Transverse colon (tissue), 4 donors: Measurements from ENCODE around the gene EXOC8. TPM values are rescaled to one million over a fixed set of nuclear protein-coding genes. Genes with fewer than 3 reads are reported as not detected.

ENCODE experiments used
- DNase-seq: peaks from one replicate; pipeline ENCODE4 v3.0.0-alpha.2; 2019
- H3K27ac ChIP-seq, 4 donors: fragments of 200-600 bp; sonication (generic); 2 replicates each; pipeline ENCODE4 v1.5.1; 2016 to 2018; ENCODE audit warnings: inconsistent platforms in 4 of 4
- H3K27me3 ChIP-seq: fragments of 200-600 bp; sonication (generic); 2 replicates; pipeline ENCODE4 v1.5.1; 2017; ENCODE audit warnings: inconsistent platforms
- H3K36me3 ChIP-seq, 4 donors: fragments of 200-600 bp; sonication (generic); 2 replicates each; pipeline ENCODE4 v1.5.1; 2017 to 2019; ENCODE audit warnings: inconsistent platforms in 4 of 4
- H3K4me1 ChIP-seq, 4 donors: fragments of 200-600 bp; sonication (generic); 2 replicates each; pipeline ENCODE4 v1.5.1; 2017 to 2020; ENCODE audit warnings: inconsistent platforms in 4 of 4
- H3K4me3 ChIP-seq, 4 donors: fragments of 200-600 bp; sonication (generic); 1 replicate in 1 of 4; 2 replicates in 3 of 4; pipeline versions ENCODE4 v1.5.1 to v1.6.1; 2017 to 2019; ENCODE audit warnings: inconsistent platforms in 4 of 4
- H3K9me3 ChIP-seq, 2 donors: fragments of 200-600 bp; sonication (generic); 2 replicates each; pipeline ENCODE4 v1.5.1; 2017 to 2019; ENCODE audit warnings: inconsistent platforms in 2 of 2
- EP300 ChIP-seq: sonication (generic); formaldehyde crosslinking; IDR thresholded peaks from one replicate; pipeline ENCODE4 v1.6.1; 2017; ENCODE audit warnings: antibody characterized with exemption, low read depth
- POLR2A ChIP-seq: fragments of 450-650 bp; IDR thresholded peaks from one replicate; pipeline ENCODE4 v1.6.1; 2016; ENCODE audit warnings: antibody characterized with exemption, mild to moderate bottlenecking, moderate library complexity
- POLR2AphosphoS5 ChIP-seq, 3 donors: sonication (generic); formaldehyde crosslinking; IDR thresholded peaks; one replicate each; pipeline ENCODE4 v1.6.1; 2016; ENCODE audit warnings: antibody characterized with exemption in 3 of 3
- WGBS, 2 donors: methylation state at CpG; one replicate each; pipeline ENCODE4 v1.1.5; 2018; ENCODE audit warnings: low coverage in 1 of 2; 5-methylcytosine and 5-hydroxymethylcytosine counted together
- in situ Hi-C, 4 donors: fragments of 200-750 bp; cut with MboI; loops; one replicate each; pipeline versions ENCODE4 v1.15.0 to v1.15.1; 2017; ENCODE audit warnings: low sequenced_read_pairs in 3 of 4, low pct_ligation_motif_present in 1 of 4, low pct_unique_long_range_greater_than_20kb in 1 of 4
- intact Hi-C: fragments of 100-400 bp; cut with DNase I; formaldehyde crosslinking; loops from one replicate; pipeline ENCODE4 v1.15.1; 2023; ENCODE audit warnings: low total_unique reads
- total RNA-seq, 4 donors: library from RNA; depleted of rRNA; stranded (reverse); fragments of >200 nt; gene quantifications; one replicate each; pipeline ENCODE4 v1.1.0, GENCODE V29; 2016
- TF ChIP-seq, protein P1 (sequence below), 5 experiments: fragments of 200-600 bp in 3 of 5; fragments of 450-650 bp in 2 of 5; sonication (generic) in 3 of 5; IDR thresholded peaks; 1 replicate in 2 of 5; 2 replicates in 3 of 5; pipeline ENCODE4 v1.5.1; 2016 to 2017; ENCODE audit warnings: antibody characterized with exemption in 5 of 5, inconsistent platforms in 3 of 5, mild to moderate bottlenecking in 2 of 5, moderate library complexity in 1 of 5

Gene EXOC8
- total RNA-seq, 4 donors from 2014 or later: 9.0 to 18.3 (median 13.3) TPM

DNA sequence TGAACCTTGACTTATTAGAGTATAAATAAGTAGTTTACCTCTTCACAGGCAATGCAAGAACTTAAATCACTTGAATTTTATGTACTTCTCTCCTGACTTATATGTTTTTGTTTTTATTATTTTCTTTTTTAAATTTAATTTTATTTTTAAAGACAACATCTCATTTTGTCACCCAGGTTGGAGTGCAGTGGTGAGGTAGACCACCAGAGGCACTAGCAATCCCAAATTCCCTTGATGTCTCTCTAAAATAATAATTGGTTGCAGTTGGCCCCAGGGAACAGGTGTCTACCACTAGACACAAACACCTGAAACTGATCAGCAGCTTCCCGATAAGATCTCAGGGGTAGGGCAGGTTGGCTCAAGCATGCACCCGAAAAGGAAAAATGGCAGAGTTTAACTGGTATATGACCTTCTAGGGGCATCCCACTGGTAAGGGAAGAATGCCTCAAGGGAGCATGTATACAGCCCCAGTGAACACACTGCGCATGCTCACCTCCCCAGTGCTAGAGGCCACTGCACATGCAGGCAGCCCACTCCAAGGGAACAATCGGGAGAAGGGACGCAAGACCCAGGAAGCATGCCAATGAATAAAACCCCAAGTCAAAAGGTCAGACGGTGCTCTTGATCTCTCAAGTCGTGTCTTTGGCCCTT lies 14.6 kb downstream of the EXOC8 start:
- no peaks in the 10 kb centered on the region for H3K4me1 ChIP-seq
- intact Hi-C loops: no loop called here
- H3K27me3 ChIP-seq: no peaks in the 10 kb centered on the region
- no peaks in the 10 kb centered on the region for H3K9me3 ChIP-seq
- no peak overlapping the region for H3K27ac ChIP-seq
- 73 to 77% methylated on average over 4 to 7 of the region's 7 CpGs for WGBS, 2 donors
- no peak overlapping the region for H3K4me3 ChIP-seq
- H3K36me3 ChIP-seq: no peaks in the 10 kb centered on the region
- in situ Hi-C loops: no loop called here
- TF ChIP-seq, protein P1, sequence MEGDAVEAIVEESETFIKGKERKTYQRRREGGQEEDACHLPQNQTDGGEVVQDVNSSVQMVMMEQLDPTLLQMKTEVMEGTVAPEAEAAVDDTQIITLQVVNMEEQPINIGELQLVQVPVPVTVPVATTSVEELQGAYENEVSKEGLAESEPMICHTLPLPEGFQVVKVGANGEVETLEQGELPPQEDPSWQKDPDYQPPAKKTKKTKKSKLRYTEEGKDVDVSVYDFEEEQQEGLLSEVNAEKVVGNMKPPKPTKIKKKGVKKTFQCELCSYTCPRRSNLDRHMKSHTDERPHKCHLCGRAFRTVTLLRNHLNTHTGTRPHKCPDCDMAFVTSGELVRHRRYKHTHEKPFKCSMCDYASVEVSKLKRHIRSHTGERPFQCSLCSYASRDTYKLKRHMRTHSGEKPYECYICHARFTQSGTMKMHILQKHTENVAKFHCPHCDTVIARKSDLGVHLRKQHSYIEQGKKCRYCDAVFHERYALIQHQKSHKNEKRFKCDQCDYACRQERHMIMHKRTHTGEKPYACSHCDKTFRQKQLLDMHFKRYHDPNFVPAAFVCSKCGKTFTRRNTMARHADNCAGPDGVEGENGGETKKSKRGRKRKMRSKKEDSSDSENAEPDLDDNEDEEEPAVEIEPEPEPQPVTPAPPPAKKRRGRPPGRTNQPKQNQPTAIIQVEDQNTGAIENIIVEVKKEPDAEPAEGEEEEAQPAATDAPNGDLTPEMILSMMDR (IDR thresholded peaks at IDR 0.05): no peak
- TF ChIP-seq EP300 (no peak), POLR2AphosphoS5 (IDR thresholded peaks at IDR 0.05) (no peak), POLR2A (no peak)
- no peak for DNase-seq

DNA sequence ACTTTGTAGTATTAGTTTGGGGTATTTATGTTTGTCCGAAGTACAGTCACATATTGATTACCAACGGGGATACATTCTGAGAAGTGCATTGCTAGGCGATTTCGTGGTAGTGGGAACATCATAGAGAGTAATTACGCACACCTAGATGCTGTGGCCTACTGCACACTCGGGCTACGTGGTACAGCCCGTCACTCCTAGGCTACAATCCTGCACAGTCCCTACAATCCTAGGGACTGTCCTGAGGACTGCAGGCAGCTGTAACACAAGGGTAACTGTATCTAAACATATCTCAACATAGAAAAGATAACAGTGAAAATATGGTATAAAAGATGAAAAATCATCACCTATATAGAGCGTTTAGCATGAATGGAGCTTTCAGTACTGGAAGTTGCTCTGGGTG lies 18.6 kb downstream of the EXOC8 start:
- no peaks in the 10 kb centered on the region for H3K27me3 ChIP-seq
- H3K4me1 ChIP-seq: no peaks in the 10 kb centered on the region
- H3K36me3 ChIP-seq: no peaks in the 10 kb centered on the region
- TF ChIP-seq POLR2AphosphoS5 (IDR thresholded peaks at IDR 0.05): no peak
- no peak for TF ChIP-seq EP300
- TF ChIP-seq, protein P1 (IDR thresholded peaks at IDR 0.05): no peak
- no peak for TF ChIP-seq POLR2A
- intact Hi-C loops: no loop called here
- DNase-seq: no peak
- H3K27ac ChIP-seq: no peak overlapping the region
- no peaks in the 10 kb centered on the region for H3K9me3 ChIP-seq
- H3K4me3 ChIP-seq: no peak overlapping the region
- in situ Hi-C loops: no loop called here
- WGBS, 2 donors: 84 to 93% methylated on average over 8 to 9 of the region's 9 CpGs

DNA sequence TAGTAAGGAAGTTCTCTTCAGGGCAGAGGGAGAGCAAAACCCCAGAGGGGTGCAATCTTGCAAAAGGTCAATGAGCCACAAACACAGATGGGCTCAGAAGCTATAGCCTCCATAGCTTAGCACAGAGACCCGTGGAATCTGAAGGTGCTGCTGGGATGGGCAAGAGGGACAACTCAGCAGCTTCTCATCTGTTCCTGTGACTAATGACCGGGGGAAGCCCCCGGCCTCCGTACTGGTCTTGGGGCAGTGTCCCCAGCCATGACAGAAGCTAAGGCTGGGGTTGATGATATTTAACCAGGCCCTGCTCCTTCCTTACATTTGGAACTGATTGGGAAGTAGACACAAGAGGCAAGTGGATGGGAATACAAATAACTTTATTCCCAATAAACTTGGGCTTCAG lies 19.1 kb downstream of the EXOC8 start:
- WGBS, 2 donors: 81 to 100% methylated on average over 3 to 4 of the region's 4 CpGs
- in situ Hi-C loops: no loop called here
- H3K36me3 ChIP-seq: no peaks in the 10 kb centered on the region
- no peaks in the 10 kb centered on the region for H3K9me3 ChIP-seq
- no peaks in the 10 kb centered on the region for H3K27me3 ChIP-seq
- TF ChIP-seq, protein P1 (IDR thresholded peaks at IDR 0.05): no peak
- no peak overlapping the region for H3K27ac ChIP-seq
- DNase-seq: no peak
- H3K4me1 ChIP-seq: no peaks in the 10 kb centered on the region
- intact Hi-C loops: no loop called here
- no peak overlapping the region for H3K4me3 ChIP-seq

DNA sequence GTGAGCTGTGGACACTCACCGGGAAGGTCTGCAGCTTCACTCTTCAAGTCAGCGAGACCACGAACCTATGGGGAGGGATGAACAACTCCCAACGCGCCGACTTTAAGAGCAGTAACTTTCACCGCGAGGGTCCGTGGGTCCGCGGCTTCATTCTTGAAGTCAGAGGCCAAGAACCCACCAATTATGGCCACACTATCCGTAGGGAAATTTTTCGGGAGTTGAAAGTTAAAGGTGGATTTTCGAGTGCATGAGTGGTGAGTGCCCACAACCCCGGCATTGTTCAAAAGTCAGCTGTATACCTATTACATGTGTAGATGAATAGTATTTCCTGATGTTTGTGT lies 19.7 kb downstream of the EXOC8 start:
- DNase-seq: no peak
- Histone ChIP-seq H3K4me3 (no peak overlapping the region), H3K4me1 (no peaks in the 10 kb centered on the region), H3K9me3 (no peaks in the 10 kb centered on the region), H3K27ac (no peak overlapping the region), H3K27me3 (no peaks in the 10 kb centered on the region), H3K36me3 (no peaks in the 10 kb centered on the region)
- intact Hi-C loops (no loop called here), in situ Hi-C loops (no loop called here)
- 93 to 97% methylated on average over 9 to 15 of the region's 15 CpGs for WGBS, 2 donors
- TF ChIP-seq POLR2A (no peak), POLR2AphosphoS5 (IDR thresholded peaks at IDR 0.05) (no peak), EP300 (no peak)
- TF ChIP-seq, protein P1 (IDR thresholded peaks at IDR 0.05): no peak
